ENCODE data around the gene KLK5.

Gene KLK5

GRCh38 chr19:50906217-50906616, 46.6 kb downstream of the KLK5 start:
- TF ChIP-seq FOXP2 (optimal IDR thresholded peaks at IDR 0.05; ENCODE audit: borderline replicate concordance, extremely low read depth, extremely low read length, insufficient read depth) (no peak), POLR2AphosphoS5 (IDR thresholded peaks at IDR 0.05; ENCODE audit: low read depth, low read length) (no peak), TAF1 (IDR thresholded peaks at IDR 0.05; ENCODE audit: borderline replicate concordance, insufficient read depth, low read length) (no peak)

DNA sequence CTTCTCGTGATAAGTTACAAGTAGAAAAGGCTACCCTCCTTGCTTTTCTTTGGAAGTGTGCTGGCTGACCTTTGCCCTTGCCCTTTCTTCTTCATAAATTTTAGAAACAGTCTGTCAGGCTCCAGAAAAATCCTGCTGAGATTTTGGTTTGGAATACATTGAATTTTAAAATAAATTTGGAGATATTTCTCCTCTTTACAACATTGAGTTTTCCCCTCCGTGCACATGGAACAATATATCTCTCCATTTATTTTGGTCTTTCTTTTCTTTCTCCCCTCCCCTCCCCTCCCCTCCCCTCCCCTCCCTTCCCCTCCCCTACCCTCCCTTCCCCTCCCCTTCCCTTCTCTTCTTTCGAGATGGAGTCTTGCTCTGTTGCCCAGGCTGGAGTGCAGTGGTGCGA, 50.2 kb downstream of the KLK5 start:
- TF ChIP-seq FOXP2 (optimal IDR thresholded peaks at IDR 0.05; ENCODE audit: borderline replicate concordance, extremely low read depth, extremely low read length, insufficient read depth) (no peak), POLR2AphosphoS5 (IDR thresholded peaks at IDR 0.05; ENCODE audit: low read depth, low read length) (no peak), REST (IDR thresholded peaks at IDR 0.05; ENCODE audit: insufficient read depth in 1 of 2, low read depth in 2 of 2, low read length in 2 of 2) (no peak), TAF1 (IDR thresholded peaks at IDR 0.05; ENCODE audit: borderline replicate concordance, insufficient read depth, low read length) (no peak), SIN3A (IDR thresholded peaks at IDR 0.05; ENCODE audit: borderline replicate concordance, insufficient read depth, low read length) (no peak)

GRCh38 chr19:50899569-50899968, 53.3 kb downstream of the KLK5 start:
- TF ChIP-seq POLR2AphosphoS5 (IDR thresholded peaks at IDR 0.05; ENCODE audit: low read depth, low read length) (no peak), REST (IDR thresholded peaks at IDR 0.05; ENCODE audit: insufficient read depth in 1 of 2, low read depth in 2 of 2, low read length in 2 of 2) (no peak), SIN3A (IDR thresholded peaks at IDR 0.05; ENCODE audit: borderline replicate concordance, insufficient read depth, low read length) (no peak), FOXP2 (optimal IDR thresholded peaks at IDR 0.05; ENCODE audit: borderline replicate concordance, extremely low read depth, extremely low read length, insufficient read depth) (no peak), TAF1 (IDR thresholded peaks at IDR 0.05; ENCODE audit: borderline replicate concordance, insufficient read depth, low read length) (no peak)

GRCh38 chr19:50898018-50898417, 54.8 kb downstream of the KLK5 start:
- TF ChIP-seq REST (IDR thresholded peaks at IDR 0.05; ENCODE audit: insufficient read depth in 1 of 2, low read depth in 2 of 2, low read length in 2 of 2) (no peak), POLR2AphosphoS5 (IDR thresholded peaks at IDR 0.05; ENCODE audit: low read depth, low read length) (no peak), TAF1 (IDR thresholded peaks at IDR 0.05; ENCODE audit: borderline replicate concordance, insufficient read depth, low read length) (no peak), SIN3A (IDR thresholded peaks at IDR 0.05; ENCODE audit: borderline replicate concordance, insufficient read depth, low read length) (no peak), FOXP2 (optimal IDR thresholded peaks at IDR 0.05; ENCODE audit: borderline replicate concordance, extremely low read depth, extremely low read length, insufficient read depth) (no peak)

DNA sequence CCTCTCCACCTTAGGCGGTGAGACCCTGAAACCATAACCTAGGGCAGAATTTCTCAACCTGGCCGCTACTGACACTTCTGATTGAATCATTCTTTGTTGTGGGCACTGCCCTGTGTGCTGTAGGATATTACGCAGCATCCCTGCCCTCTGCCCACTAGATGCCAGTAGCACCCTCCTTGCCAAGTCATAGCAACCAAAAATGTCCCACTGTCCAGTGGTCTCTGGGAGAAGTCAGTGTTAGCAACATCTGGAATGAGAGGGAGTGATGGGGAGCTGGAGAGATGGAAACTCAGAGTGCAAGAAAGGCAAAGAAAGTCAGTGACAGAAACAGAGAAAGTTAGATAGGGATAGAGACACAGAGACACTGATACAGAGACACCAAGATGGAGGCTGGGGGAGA, 55.2 kb downstream of the KLK5 start:
- TF ChIP-seq TAF1 (IDR thresholded peaks at IDR 0.05; ENCODE audit: borderline replicate concordance, insufficient read depth, low read length) = no peak
- TF ChIP-seq SIN3A (IDR thresholded peaks at IDR 0.05; ENCODE audit: borderline replicate concordance, insufficient read depth, low read length) = no peak
- TF ChIP-seq FOXP2 (optimal IDR thresholded peaks at IDR 0.05; ENCODE audit: borderline replicate concordance, extremely low read depth, extremely low read length, insufficient read depth) = no peak
- TF ChIP-seq REST (IDR thresholded peaks at IDR 0.05; ENCODE audit: insufficient read depth in 1 of 2, low read depth in 2 of 2, low read length in 2 of 2) = no peak
- TF ChIP-seq POLR2AphosphoS5 (IDR thresholded peaks at IDR 0.05; ENCODE audit: low read depth, low read length) = no peak

Data from PFSK-1 (cell line).